BLaER1 (cell line): ENCODE results near the gene SPTBN4.

Source experiments
- H3K27ac ChIP-seq: shearing (Covaris generic); formaldehyde crosslinking; 2 replicates; pipeline ENCODE4 v1.8.1; 2022
- H3K27me3 ChIP-seq: shearing (Covaris generic); formaldehyde crosslinking; 2 replicates; pipeline ENCODE4 v1.8.1; 2022
- H3K36me3 ChIP-seq: shearing (Covaris generic); formaldehyde crosslinking; 2 replicates; pipeline ENCODE4 v1.8.1; 2022
- H3K4me1 ChIP-seq: shearing (Covaris generic); formaldehyde crosslinking; 2 replicates; pipeline ENCODE4 v1.8.1; 2022
- H3K4me2 ChIP-seq: shearing (Covaris generic); formaldehyde crosslinking; 2 replicates; pipeline ENCODE4 v1.8.1; 2022
- H3K4me3 ChIP-seq: shearing (Covaris generic); formaldehyde crosslinking; 2 replicates; pipeline ENCODE4 v1.8.1; 2022
- H3K9ac ChIP-seq: shearing (Covaris generic); formaldehyde crosslinking; 2 replicates; pipeline ENCODE4 v1.8.1; 2022
- H3K9me3 ChIP-seq: shearing (Covaris generic); formaldehyde crosslinking; 2 replicates; pipeline ENCODE4 v1.8.1; 2022
- H4K20me1 ChIP-seq: shearing (Covaris generic); formaldehyde crosslinking; 2 replicates; pipeline ENCODE4 v1.8.1; 2022
- Cebpa-rat ChIP-seq: shearing (Covaris generic); IDR thresholded peaks from 2 replicates; pipeline ENCODE4 v1.8.1; 2022

Gene SPTBN4

DNA sequence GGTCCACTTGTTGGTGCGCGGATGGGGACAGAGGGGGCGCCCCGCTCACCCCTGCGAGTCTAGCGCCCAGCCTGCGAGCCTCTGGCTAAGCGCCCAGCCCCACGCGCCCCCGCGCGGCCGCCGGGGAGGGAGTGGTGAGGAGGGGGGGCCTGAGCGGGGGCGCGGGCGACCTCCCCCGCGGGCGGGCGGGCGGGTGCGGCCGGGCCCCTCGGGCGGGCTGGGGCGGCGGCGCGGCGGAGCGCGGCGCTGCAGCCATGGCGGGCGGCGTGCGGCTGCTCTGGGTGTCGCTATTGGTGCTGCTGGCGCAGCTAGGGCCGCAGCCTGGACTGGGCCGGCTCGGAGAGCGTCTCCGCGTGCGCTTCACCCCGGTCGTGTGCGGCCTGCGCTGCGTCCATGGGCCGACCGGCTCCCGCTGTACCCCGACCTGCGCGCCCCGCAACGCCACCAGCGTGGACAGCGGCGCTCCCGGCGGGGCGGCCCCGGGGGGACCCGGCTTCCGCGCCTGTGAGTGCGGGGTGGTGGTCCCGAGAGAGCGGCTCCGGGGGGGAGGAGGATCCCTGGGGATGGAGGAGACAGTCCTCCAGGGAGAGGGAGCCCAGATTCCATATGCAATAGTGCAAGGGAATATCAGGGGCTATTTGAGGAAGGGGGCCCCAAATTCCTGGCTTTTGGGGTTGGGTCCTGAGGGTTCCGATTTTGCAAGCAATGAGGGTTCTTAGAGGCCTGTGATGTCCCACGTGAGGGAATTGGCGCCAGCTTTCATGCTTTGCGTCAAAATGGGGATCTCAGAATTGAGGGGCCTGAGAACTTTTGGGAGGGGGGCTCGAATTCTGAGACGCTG lies 134.6 kb downstream of the SPTBN4 start, which contains the start of gene LTBP4:
Gene LTBP4 (plus strand): TSS at position 236 of the 841 bp plus-strand sequence. CDS start 19 bp downstream, at position 255.
- H3K36me3 ChIP-seq = no peaks in the 10 kb centered on the region
- H3K4me3 ChIP-seq = peak within 1 kb of the TSS; percentile 90
- peak within 1 kb of the TSS; percentile 93 for H3K27ac ChIP-seq
- peak within 1 kb of the TSS; percentile 100 for H3K4me2 ChIP-seq
- peak within 1 kb of the TSS; percentile 91 for H3K9ac ChIP-seq
- H3K27me3 ChIP-seq = peaks cover 22% of the 10 kb centered on the region
- H4K20me1 ChIP-seq = peaks cover 16% of the 10 kb centered on the region
- H3K4me1 ChIP-seq = peaks cover 76% of the 10 kb centered on the region
- no peaks in the 10 kb centered on the region for H3K9me3 ChIP-seq
- TF ChIP-seq Cebpa-rat = no peak

DNA sequence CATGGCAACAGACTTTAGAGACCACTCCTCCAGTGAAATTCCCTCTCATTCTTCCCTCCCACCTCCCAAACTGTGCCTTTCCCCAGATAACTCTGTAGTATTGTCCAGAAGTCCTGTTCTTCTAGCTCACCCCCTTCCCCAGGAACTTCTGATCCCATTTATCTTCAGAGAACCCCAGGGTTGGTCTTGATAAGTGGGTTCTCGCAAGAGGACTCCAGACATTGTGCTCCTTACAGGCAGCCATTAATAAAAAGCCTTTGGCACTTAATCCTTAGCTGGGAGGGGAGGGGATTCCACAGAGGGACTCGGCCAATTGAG lies 136.2 kb downstream of the SPTBN4 start:
- H4K20me1 ChIP-seq = peaks cover 16% of the 10 kb centered on the region
- H3K4me1 ChIP-seq = peaks cover 76% of the 10 kb centered on the region
- peak overlapping the region; percentile 93 for H3K27ac ChIP-seq
- H3K4me2 ChIP-seq = peak overlapping the region; percentile 100
- H3K9ac ChIP-seq = peak overlapping the region; percentile 91
- no peak for TF ChIP-seq Cebpa-rat
- H3K27me3 ChIP-seq = peaks cover 5% of the 10 kb centered on the region
- H3K4me3 ChIP-seq = peak overlapping the region; percentile 90
- no peaks in the 10 kb centered on the region for H3K36me3 ChIP-seq
- no peaks in the 10 kb centered on the region for H3K9me3 ChIP-seq

DNA sequence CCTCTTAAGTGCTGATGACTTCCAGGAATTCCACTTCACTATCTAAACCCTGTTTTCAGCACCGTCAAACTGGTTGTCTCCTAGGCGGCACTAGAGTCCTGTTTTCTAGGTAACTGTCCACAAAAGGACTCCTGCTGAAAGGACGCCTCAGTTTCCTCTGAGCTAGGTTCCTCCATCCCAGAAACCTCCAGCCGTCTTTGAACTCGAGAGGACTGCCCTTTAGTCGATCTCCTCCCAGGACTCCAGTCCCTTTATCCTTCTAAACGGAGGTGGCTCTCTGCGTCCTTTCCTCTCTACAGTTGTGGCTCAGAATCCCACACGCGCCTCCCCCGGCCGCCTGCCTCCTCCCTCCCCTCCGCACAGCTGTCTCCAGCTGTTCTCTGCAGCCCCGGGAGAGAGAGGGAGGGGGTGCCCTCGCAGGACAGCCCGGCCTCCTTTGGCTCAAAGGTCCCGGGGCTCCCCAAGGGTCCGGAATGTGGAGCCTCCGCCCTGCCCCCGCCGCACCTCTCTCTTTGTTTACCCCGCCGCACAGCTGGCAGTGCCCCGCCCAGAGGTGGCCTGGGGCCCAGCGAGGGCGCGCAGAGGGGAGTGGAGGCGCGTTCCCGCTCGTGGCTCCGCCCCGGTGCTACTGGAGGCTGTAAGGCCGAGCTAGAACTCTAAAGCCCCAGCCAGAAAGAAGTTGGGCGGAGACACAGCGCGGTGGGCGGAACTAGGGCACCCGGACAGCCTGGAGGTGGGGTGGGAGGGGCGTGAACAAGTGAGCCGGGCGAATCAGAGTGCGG lies 136.8 kb downstream of the SPTBN4 start:
- no peak for TF ChIP-seq Cebpa-rat
- H3K4me1 ChIP-seq = peaks cover 74% of the 10 kb centered on the region
- peak overlapping the region; percentile 90 for H3K4me3 ChIP-seq
- H3K9ac ChIP-seq = peak overlapping the region; percentile 91
- no peaks in the 10 kb centered on the region; the same call in 1 of the 2 replicates for H3K27me3 ChIP-seq
- H4K20me1 ChIP-seq = peaks cover 16% of the 10 kb centered on the region
- peak overlapping the region; percentile 100 for H3K4me2 ChIP-seq
- peak overlapping the region; percentile 93 for H3K27ac ChIP-seq
- no peaks in the 10 kb centered on the region for H3K36me3 ChIP-seq
- H3K9me3 ChIP-seq = no peaks in the 10 kb centered on the region

DNA sequence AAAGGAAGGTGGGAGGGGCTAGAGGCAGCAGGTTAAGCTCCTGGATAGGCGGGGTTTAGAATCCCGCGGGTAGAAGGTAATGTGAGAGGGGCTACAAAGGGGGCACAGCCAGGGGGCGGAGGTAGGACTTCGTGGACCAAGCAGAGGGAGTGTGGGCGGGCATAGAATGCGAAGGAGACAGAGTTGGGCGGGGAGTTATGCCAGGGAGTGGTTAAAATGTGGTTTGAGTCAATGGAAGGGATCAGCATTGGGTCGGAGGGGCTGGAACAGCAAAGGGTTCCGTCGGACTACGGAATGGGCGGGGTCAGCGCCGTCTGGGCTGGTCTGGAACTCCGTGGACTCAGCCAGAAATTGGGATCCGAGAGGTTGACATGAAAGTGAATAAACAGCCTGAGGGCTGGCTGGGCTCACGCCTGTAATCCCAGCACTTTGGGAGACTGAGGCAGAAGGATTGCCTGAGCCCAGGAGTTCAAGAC lies 137.4 kb downstream of the SPTBN4 start:
- Histone ChIP-seq H3K36me3 (no peaks in the 10 kb centered on the region), H3K27ac (no peak overlapping the region), H3K4me1 (peaks cover 75% of the 10 kb centered on the region), H3K9ac (no peak overlapping the region), H4K20me1 (peaks cover 16% of the 10 kb centered on the region), H3K4me2 (peak overlapping the region; percentile 100), H3K27me3 (no peaks in the 10 kb centered on the region), H3K4me3 (peak overlapping the region; percentile 90; the same call in 1 of the 2 replicates), H3K9me3 (no peaks in the 10 kb centered on the region)
- TF ChIP-seq Cebpa-rat = no peak

DNA sequence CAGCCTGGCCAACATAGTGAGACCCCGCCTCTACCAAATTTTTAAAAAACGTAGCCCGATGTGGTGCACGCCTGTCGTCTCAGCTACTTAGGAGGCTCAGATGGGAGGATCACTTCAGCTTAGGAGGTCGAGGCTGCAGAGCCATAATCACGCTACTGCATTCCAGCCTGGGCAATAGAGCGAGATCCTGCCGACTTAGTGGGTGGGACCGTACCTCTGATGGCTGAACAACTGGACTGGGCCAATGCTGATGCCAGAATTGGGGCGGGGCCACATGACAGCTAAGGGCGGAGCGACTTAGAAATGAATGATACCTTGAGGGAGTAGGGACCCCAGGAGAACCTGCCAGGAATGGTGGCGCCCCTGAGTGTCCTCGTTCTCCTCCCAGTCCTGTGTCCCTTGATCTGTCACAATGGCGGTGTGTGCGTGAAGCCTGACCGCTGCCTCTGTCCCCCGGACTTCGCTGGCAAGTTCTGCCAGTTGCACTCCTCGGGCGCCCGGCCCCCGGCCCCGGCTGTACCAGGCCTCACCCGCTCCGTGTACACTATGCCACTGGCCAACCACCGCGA lies 137.9 kb downstream of the SPTBN4 start:
- peaks cover 16% of the 10 kb centered on the region for H4K20me1 ChIP-seq
- peak overlapping the region; percentile 100 for H3K4me2 ChIP-seq
- H3K4me3 ChIP-seq = peak overlapping the region; percentile 90
- TF ChIP-seq Cebpa-rat = no peak
- no peaks in the 10 kb centered on the region for H3K27me3 ChIP-seq
- peak overlapping the region; percentile 74; the same call in 1 of the 2 replicates for H3K27ac ChIP-seq
- peak overlapping the region; percentile 77; the same call in 1 of the 2 replicates for H3K9ac ChIP-seq
- H3K9me3 ChIP-seq = no peaks in the 10 kb centered on the region
- H3K36me3 ChIP-seq = no peaks in the 10 kb centered on the region
- peaks cover 74% of the 10 kb centered on the region for H3K4me1 ChIP-seq

DNA sequence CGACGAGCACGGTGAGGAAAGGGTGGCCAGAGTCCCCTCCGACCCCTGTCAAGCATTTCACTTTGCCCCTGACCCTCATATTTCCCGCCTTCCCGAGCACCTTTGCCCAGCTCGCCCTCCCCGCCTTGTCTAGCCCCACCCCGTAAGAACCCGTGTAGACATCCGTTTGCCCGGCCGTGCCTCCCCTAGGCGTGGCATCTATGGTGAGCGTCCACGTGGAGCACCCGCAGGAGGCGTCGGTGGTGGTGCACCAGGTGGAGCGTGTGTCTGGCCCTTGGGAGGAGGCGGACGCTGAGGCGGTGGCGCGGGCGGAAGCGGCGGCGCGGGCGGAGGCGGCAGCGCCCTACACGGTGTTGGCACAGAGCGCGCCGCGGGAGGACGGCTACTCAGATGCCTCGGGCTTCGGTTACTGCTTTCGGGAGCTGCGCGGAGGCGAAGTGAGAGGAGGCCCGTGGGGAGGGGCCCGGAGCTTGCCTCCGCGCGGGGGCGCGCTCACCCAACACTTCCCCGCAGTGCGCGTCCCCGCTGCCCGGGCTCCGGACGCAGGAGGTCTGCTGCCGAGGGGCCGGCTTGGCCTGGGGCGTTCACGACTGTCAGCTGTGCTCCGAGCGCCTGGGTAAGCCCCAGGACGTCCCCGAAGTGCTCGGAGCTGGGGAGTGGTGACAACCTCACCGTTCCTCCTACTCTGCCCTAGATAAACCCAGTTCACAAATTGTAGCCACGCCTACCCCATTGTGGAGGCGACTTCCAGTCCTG lies 138.6 kb downstream of the SPTBN4 start:
- Histone ChIP-seq H3K27ac (peak overlapping the region; percentile 74), H3K27me3 (no peaks in the 10 kb centered on the region), H3K4me1 (peaks cover 74% of the 10 kb centered on the region), H3K9me3 (no peaks in the 10 kb centered on the region), H3K4me2 (peak overlapping the region; percentile 100), H3K36me3 (no peaks in the 10 kb centered on the region), H4K20me1 (peaks cover 16% of the 10 kb centered on the region), H3K9ac (peak overlapping the region; percentile 77), H3K4me3 (peak overlapping the region; percentile 69)
- TF ChIP-seq Cebpa-rat = no peak

DNA sequence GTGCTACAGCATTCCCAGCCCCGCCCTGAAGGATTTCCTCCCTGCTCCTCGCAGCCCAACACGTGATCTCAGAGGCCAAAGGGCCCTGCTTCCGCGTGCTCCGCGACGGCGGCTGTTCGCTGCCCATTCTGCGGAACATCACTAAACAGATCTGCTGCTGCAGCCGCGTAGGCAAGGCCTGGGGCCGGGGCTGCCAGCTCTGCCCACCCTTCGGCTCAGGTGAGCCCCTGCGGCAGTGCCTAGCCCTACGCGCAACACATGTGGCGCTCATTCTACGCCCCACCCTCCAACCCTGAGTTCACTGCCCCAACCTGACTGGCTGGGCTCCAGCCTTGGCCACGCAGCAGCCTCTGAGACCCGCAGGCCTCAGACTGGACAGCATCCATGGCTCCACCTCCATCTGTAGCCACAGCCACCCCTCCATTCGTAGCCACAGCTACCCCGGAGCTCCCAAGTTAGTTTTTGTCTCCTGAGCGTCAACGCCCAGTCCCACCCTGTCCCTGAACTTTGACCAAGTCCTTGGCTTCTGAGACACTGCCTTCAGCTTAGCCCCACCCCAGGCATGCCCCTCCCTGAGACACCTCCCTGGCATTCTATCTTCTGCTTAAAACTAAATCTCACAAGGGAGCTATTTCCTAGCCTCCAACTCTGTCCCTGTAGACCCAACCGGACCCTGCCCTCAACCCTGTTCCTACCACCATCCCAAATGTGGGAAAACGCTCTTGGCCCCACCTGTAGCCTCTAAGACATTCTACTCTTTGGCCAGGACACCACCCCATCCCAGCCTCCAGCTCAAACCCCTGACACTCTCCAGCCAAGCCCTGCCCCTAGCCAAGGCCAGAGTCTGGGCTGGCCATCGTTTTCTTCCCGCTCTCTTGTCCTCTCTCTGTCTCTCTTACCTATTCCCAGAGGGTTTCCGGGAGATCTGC lies 140.8 kb downstream of the SPTBN4 start:
- no peaks in the 10 kb centered on the region for H3K36me3 ChIP-seq
- H3K4me3 ChIP-seq = no peak overlapping the region
- H3K27ac ChIP-seq = no peak overlapping the region
- no peak overlapping the region for H3K9ac ChIP-seq
- no peak overlapping the region for H3K4me2 ChIP-seq
- no peaks in the 10 kb centered on the region for H3K27me3 ChIP-seq
- peaks cover 16% of the 10 kb centered on the region for H4K20me1 ChIP-seq
- TF ChIP-seq Cebpa-rat = no peak
- H3K4me1 ChIP-seq = peaks cover 76% of the 10 kb centered on the region
- H3K9me3 ChIP-seq = no peaks in the 10 kb centered on the region

DNA sequence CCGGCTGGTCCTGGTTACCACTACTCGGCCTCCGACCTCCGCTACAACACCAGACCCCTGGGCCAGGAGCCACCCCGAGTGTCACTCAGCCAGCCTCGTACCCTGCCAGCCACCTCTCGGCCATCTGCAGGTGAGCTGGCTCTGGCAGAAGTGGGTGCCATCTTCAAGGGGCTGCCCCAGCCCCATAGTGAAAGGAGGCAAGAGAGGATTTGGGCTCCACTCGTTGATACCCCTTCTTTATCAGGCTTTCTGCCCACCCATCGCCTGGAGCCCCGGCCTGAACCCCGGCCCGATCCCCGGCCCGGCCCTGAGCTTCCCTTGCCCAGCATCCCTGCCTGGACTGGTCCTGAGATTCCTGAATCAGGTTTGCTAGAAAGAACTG lies 141.4 kb downstream of the SPTBN4 start:
- no peak for TF ChIP-seq Cebpa-rat
- H3K4me2 ChIP-seq = no peak overlapping the region
- H3K36me3 ChIP-seq = no peaks in the 10 kb centered on the region
- H4K20me1 ChIP-seq = peaks cover 13% of the 10 kb centered on the region
- peaks cover 75% of the 10 kb centered on the region for H3K4me1 ChIP-seq
- no peak overlapping the region for H3K9ac ChIP-seq
- no peak overlapping the region for H3K27ac ChIP-seq
- no peaks in the 10 kb centered on the region for H3K27me3 ChIP-seq
- H3K9me3 ChIP-seq = no peaks in the 10 kb centered on the region
- no peak overlapping the region for H3K4me3 ChIP-seq
